HL-60 (cell line): ENCODE results near the gene DNAJA3.
A peak's percentile ranks its signal among the peaks of the same experiment; 100 is the strongest.

Experiments used
- DNase-seq, 2 experiments: peaks; one replicate each; pipeline ENCODE4 v3.0.0-alpha.2; 2010 to 2020; ENCODE audit warnings: low read depth in 1 of 2, low spot score in 1 of 2
- H3K27ac ChIP-seq: fragments of 250-450 bp; sonication (Bioruptor Pico); replicated peaks from 2 replicates; pipeline ENCODE4 v1.5.1; 2020; ENCODE audit warnings: mild to moderate bottlenecking, moderate library complexity
- H3K27me3 ChIP-seq: fragments of 250-450 bp; sonication (Bioruptor Pico); 2 replicates; pipeline ENCODE4 v1.5.1; 2021; ENCODE audit warnings: mild to moderate bottlenecking, moderate library complexity; ENCODE audit not compliant: insufficient read depth, poor library complexity, severe bottlenecking
- H3K4me3 ChIP-seq: replicated peaks from 2 replicates; pipeline ENCODE4 v1.5.1; 2011; ENCODE audit warnings: mild to moderate bottlenecking, control low read depth, low read length; ENCODE audit not compliant: insufficient read depth
- GABPA ChIP-seq: IDR thresholded peaks from 2 replicates; pipeline ENCODE4 v1.6.1; 2012; ENCODE audit warnings: low read depth
- POLR2AphosphoS5 ChIP-seq: IDR thresholded peaks from 2 replicates; pipeline ENCODE4 v1.6.1; 2012; ENCODE audit warnings: low read depth
- SPI1 ChIP-seq: IDR thresholded peaks from 2 replicates; pipeline ENCODE4 v1.6.1; 2012; ENCODE audit warnings: low read depth, mild to moderate bottlenecking, borderline replicate concordance
- TF ChIP-seq, protein P1 (sequence below): IDR thresholded peaks from one replicate; pipeline ENCODE4 v1.5.1; 2011; ENCODE audit warnings: low read length, control low read depth, inconsistent platforms; ENCODE audit not compliant: insufficient read depth
- TF ChIP-seq, protein P2 (sequence below): IDR thresholded peaks from 2 replicates; pipeline ENCODE4 v1.6.1; 2012; ENCODE audit warnings: low read depth; ENCODE audit not compliant: insufficient replicate concordance

Gene DNAJA3

DNA sequence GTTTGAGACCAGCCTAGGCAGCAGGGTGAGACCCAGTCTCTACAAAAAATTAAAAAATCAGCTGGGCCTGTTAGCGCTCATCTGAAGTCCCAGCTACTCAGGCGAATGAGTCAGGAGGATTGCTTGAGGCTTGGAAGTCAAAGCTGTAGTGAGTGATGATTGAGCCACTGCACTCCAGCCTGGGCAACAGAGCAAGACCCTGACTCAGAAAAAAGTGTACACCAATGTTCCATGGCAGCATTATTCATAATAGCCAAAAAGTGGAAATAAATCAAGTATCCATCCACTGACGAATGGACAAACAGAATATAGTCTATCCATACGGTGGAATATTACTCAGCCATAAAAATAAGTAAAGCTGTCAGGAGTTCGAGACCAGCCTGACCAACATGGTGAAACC is 46.2 kb downstream of the DNAJA3 start:
- no peaks in the 10 kb centered on the region for H3K27me3 ChIP-seq
- TF ChIP-seq, protein P1, sequence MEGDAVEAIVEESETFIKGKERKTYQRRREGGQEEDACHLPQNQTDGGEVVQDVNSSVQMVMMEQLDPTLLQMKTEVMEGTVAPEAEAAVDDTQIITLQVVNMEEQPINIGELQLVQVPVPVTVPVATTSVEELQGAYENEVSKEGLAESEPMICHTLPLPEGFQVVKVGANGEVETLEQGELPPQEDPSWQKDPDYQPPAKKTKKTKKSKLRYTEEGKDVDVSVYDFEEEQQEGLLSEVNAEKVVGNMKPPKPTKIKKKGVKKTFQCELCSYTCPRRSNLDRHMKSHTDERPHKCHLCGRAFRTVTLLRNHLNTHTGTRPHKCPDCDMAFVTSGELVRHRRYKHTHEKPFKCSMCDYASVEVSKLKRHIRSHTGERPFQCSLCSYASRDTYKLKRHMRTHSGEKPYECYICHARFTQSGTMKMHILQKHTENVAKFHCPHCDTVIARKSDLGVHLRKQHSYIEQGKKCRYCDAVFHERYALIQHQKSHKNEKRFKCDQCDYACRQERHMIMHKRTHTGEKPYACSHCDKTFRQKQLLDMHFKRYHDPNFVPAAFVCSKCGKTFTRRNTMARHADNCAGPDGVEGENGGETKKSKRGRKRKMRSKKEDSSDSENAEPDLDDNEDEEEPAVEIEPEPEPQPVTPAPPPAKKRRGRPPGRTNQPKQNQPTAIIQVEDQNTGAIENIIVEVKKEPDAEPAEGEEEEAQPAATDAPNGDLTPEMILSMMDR = no peak
- TF ChIP-seq, protein P2, sequence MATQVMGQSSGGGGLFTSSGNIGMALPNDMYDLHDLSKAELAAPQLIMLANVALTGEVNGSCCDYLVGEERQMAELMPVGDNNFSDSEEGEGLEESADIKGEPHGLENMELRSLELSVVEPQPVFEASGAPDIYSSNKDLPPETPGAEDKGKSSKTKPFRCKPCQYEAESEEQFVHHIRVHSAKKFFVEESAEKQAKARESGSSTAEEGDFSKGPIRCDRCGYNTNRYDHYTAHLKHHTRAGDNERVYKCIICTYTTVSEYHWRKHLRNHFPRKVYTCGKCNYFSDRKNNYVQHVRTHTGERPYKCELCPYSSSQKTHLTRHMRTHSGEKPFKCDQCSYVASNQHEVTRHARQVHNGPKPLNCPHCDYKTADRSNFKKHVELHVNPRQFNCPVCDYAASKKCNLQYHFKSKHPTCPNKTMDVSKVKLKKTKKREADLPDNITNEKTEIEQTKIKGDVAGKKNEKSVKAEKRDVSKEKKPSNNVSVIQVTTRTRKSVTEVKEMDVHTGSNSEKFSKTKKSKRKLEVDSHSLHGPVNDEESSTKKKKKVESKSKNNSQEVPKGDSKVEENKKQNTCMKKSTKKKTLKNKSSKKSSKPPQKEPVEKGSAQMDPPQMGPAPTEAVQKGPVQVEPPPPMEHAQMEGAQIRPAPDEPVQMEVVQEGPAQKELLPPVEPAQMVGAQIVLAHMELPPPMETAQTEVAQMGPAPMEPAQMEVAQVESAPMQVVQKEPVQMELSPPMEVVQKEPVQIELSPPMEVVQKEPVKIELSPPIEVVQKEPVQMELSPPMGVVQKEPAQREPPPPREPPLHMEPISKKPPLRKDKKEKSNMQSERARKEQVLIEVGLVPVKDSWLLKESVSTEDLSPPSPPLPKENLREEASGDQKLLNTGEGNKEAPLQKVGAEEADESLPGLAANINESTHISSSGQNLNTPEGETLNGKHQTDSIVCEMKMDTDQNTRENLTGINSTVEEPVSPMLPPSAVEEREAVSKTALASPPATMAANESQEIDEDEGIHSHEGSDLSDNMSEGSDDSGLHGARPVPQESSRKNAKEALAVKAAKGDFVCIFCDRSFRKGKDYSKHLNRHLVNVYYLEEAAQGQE = no peak
- TF ChIP-seq POLR2AphosphoS5 = no peak
- no peak for TF ChIP-seq GABPA
- no peak for TF ChIP-seq SPI1
- no peak overlapping the region for H3K27ac ChIP-seq
- H3K4me3 ChIP-seq = no peak overlapping the region
- no peak for DNase-seq

DNA sequence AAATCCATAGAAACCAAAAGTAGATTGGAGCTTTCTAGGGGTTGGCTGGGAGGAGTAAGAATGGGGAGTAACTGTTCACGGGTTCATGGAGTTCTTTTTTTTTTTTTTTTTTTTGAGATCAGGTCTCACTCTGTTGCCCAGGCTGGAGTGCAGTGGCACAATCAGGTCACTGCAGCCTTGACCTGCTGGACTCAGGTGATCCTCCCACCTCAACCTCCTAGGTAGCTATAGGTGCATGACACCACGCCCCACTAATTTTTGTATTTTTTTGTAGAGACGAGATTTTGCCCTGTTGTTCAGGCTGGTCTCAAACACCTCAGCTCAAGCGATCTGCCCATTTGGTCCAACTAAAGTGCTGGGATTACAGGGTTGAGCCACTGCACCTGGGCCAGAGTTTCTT is 47.2 kb downstream of the DNAJA3 start:
- Histone ChIP-seq H3K27me3 (no peaks in the 10 kb centered on the region), H3K4me3 (no peak overlapping the region), H3K27ac (no peak overlapping the region)
- TF ChIP-seq SPI1 = no peak
- TF ChIP-seq GABPA = no peak
- TF ChIP-seq, protein P1 = no peak
- TF ChIP-seq POLR2AphosphoS5 = no peak
- TF ChIP-seq, protein P2 = no peak
- no peak for DNase-seq

DNA sequence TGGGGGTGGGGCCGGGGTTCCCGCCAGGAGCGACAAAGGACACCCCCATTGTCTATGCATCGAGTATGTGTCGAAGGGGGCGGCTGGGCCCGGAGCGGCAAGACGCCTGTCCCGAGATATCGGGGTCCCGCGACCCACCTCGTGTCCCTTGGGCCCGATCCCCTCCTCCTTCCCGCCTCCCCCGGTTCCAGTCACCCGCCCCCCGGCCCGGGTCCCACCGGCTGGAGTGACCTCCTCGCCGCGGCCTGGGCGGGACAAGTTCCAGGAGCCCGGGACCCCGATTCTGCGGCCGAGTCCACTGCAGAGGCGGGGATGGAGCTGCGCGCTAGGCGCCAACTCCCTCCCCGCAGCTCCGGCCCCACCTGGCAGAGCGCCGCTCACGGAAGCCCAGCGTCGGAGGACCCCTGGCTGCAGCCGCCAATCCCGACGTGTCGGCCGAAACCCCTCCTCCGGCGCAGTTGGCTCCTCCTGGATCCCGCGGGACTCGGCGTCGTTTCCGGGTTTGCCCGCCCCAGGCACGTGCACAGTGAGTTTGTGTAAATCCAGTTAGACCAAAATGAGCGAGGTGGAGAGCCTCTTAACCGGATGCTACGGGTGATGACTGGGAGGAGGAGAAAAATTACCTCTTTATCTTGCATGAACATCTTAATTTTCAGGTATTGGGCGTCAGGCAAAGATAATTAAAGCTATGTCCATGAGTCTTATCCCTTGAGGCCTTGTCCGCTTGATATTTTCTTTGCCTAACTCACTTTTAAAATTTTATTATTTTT is 48.7 kb downstream of the DNAJA3 start, which contains the start of gene NMRAL1:
Gene NMRAL1 (minus strand): TSS at position 434 of the 770 bp plus-strand sequence. CDS start 493 bp downstream, outside the sequence.
- H3K4me3 ChIP-seq = peak within 1 kb of the TSS; percentile 78
- no peaks in the 10 kb centered on the region for H3K27me3 ChIP-seq
- peak; percentile 77 to 97 for DNase-seq
- TF ChIP-seq SPI1 = no peak
- TF ChIP-seq, protein P2 = no peak
- no peak; the same call in 1 of the 2 replicates for TF ChIP-seq GABPA
- peak; percentile 61 for TF ChIP-seq POLR2AphosphoS5
- TF ChIP-seq, protein P1 = no peak
- H3K27ac ChIP-seq = peak within 1 kb of the TSS; percentile 81
